ENCODE results near the gene OSM.
"Not testable (repeated sequence)": the region's sequence is repeated elsewhere in the genome, so short reads cannot be mapped to it uniquely, and the experiment has no call there.

Gene OSM

DNA sequence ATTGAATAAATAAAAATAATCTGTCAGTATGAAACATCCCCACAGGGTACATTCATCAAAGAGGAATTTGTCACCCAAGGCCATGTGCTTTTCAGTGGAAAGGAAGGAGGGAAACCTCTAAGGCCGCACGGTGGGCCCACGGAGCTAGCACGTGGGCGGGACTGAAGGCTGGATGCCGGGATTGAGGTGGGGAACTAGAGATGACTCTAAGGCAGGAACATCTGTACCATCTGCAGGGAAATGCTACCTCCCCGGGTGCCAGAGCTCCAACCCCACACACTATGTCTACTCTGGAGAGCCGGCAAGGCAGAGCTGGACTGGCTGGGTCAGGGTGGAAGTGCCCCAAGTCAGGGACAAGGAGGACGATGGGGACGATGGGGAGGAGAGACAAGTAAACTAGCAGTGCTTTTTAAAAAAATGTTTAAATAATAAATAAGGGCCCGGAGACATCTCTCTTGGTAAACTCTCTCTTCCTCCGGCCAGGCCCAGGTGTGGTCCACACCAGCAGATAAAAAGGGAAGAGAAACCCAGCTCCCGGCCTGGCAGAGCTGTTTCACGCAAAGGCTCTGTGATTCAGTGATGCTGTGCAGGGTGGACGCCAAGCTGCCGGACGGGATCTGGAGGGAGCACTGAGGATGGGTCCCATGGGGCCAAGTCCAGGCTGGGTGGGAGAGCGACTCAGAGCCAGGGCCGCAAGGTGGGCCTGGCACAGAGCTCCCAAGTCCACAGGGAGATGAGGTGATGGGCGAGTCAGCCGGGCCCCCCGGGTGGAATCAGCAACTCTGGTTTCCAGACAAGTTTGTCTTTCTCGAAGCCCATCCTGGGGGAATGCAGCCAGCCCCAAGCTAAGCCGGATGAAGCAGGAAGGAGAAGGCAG is 25.9 kb downstream of the OSM start:
- DNase-seq = no peak

DNA sequence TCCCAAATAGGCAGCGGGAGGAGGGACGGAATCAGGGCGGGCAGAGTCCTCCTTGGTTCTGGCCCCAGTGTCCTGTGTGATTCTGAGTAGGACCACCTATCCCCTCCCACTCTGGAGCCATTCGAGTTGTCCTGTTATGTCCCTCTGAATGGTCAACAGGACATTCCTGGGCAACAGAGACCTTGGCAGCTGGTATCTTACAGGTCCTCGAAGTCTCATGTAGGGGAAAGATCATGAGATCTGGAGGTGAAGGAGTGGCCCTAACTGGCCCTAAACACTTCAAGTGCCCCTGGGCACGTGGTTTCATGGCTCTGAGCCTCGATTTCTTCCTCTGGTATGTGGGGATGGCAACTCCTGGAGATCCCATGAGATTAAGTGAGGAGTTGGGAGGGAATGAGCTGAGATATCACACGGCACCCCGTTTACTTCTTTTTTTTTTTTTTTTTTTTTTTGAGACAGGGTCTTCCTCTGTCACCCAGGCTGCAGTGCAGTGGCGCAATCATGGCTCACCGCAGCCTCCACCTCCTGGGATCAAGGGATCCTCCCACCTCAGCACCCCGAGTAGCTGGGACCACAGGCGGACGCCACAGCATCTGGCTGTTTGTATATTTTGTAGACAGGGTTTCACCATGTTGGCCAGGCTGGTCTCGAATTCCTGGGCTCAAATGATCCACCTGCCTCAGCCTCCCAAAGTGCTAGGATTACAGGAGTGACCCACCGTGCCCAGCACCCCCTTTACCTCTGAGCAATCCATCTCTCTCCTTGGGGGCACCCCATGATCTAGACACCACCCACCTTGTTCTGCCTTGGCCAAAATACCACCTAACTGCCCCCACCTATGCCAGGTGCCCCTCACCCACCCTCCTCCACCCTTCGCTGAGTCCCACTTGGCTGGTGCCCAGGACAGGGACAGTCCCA is 26.9 kb downstream of the OSM start:
- no peak for DNase-seq

DNA sequence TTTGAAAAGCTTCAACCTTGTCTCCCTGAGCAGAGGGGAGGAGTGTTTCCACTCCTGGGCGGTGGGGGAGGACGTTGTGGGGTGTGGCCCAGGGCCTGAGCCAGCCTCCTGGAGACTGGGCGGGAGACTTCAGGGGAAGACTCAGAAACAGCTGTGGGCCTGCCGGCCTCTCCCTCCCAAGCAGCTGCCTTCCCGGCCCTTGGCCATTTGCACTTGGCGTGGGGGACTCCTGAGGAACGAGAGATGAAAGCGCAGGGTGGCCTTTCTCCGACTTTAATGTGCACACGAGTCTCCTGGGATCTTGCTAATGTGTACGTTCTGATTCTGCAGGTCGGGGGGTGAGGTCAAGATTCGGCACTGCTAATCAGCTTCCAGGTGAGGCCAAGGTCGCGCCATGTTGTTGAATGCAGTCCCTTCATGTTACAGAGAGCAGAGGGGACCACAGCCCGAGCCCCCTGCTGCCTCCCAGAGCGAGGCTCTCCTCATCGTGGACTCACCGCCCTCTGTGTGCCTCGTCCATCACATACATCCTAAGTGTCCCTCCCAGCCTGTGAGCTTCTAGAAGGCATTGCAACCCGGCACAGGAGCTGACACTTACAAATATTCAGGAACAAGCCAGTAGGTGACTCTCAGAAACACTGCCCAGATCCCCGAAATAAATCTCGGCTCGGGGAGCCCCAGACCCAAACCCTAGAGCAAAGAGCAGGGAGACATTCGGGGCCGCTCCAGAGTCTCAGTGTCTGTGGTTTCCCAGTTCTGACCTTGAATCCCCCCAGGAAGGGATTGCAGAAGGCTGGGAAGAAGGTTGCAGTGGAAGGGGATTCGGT is 27.8 kb downstream of the OSM start:
- DNase-seq = no peak

DNA sequence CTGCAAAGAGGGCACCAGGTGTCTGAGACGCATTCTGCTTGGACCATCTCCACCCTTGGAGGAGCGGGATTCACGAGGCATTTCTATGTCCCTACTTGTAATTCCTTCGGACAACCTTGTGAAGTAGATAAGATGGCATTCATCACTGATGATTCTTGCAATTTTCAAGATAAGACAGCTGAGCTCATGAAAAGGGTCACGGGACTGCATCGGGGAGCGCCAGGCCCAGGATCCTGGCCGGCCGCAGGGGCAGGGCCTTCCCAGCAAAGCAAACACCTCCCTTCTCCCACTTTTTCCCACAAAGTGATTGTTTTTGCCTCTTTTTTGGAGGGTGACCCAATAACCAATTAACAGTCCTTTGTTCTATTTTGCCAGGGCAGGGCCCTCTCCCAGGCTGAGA is 28.5 kb downstream of the OSM start:
- no peak for DNase-seq

DNA sequence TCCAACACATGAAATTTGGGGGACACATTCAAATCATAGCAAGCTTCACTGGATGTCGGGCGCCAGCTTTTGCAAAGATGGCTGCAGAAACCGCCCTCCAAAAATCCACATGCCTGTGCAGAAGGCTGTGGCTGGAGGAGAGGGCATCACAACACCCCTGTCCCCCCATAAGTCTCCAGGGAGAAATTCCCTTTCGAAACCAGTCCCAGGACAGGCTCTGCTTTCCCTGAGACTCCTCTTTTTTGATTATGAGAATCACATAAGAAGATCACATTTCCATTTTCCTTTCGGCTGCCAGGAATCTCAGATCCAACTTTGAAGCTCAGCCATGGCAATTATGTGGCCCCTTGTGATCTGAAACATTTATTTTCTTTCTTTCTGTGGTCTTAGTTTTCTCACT is 29.8 kb downstream of the OSM start:
- no peak for DNase-seq

DNA sequence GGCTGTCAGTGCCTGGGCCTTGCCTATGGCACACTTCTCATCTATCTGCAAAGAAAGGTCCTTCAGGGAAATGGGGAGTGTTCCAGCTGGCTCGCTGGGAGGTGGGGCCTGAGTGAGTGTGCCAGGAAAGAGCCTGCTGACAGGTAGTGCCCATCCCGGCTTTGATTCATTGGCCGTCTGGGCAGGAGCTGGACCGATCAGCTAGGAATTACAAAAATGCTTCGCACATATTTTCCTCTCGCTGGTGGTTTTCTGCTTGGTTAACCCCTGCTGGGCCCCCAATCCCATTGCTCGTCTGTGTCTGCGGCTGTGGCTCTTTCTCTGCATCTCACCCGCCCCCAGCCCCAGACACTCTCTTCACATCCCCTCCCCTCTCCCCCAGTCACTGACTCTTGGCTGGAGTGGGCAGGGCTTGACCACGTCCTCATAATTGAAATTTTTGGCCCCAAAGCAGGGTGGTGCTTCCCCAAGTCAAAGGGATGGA is 30.9 kb downstream of the OSM start:
- peak; percentile 76 for DNase-seq

DNA sequence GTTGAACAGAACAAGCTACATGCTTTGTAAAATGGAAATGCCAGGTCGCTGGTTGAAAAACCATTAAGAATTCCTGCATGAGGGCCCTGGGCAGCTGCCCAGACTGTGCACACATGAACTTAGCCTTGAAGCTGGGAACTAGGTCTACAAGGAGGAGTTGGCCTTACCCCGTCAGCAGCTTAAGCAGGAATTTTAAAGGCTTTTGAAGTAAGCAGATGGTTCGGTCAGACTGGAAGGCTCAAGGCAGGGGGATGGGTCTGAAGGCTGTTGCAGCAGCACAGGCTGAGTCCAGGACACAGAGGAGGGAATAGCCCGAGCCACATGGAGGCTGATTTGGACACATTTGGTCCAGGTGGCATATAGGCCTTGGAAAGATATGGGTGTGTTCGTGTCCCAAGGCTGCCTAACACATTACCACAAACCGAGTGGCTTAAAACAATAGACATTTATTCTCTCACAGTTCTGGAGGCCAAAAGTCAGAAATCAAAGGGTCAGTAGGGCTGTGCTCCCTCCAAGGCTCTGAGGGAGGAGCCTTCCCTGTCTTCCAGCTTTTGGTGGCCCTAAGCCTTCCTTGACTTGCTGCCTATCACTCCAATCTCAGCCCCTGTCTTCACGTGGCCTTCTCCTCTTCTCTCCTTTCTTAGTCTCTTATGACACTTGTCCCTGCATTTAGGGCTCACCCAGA is 31.7 kb downstream of the OSM start:
- no peak for DNase-seq

DNA sequence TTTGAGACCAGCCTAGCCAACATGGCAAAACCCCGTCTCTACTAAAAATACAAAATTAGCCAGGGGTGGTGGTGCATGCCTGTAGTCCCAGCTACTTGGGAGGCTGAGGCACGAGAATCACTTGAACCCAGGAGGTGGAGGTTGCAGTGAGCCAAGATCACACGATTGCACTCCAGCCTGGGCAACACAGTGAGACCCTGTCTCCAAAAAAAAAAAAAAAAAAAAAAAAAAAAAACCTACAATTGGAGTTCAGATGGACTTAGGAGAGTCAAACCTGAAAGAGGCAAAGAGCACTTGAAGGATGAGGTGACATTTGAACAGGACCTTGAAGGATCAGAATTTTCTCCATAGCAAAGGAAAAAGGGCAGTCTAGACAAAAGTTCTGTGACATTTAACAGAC is 32.3 kb downstream of the OSM start:
- DNase-seq = not testable (repeated sequence)

DNA sequence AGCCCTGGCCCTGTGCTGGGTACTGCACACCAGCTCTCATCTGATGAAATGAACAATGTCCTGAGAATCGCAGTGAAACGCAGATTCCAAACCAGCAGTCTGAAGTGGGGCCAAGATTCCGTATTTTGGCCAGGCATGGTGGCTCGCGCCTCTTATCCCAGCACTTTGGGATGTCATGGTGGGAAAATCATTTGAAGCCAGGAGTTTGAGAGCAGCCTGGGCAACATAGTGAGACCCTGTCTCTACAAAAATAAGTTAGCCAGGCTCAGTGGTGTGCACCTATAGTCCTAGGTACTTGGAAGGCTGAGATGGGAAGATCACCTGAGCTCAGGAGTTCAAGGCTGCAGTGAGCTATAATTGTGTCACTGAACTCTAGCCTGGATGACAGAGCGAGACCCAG is 33.1 kb downstream of the OSM start:
- DNase-seq = no peak

DNA sequence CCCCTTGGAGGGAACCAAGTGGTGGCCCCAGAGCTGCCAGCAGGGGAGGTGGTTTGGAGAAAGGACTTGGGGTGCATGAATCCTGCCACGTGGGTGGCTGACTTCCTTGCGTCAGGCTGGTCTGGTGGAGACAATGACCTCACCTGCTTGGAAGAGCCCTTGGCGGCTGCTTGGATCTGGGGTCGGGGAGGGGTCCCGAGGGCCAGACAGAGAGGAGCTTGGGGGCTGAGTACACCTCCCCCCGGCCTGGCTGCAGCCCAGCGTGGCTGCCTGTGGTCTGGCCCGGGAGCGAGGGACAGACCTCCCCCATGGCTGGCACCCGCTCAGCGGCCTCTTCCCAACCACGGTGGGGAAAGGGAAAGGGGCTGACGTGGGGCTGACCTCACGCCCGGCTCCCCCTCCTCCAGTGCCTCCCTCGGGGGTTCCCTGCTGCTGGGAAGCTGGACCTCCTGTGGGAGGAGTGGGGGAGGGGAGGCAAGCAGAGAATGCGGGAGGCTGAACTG is 33.9 kb downstream of the OSM start:
- no peak for DNase-seq

DNA sequence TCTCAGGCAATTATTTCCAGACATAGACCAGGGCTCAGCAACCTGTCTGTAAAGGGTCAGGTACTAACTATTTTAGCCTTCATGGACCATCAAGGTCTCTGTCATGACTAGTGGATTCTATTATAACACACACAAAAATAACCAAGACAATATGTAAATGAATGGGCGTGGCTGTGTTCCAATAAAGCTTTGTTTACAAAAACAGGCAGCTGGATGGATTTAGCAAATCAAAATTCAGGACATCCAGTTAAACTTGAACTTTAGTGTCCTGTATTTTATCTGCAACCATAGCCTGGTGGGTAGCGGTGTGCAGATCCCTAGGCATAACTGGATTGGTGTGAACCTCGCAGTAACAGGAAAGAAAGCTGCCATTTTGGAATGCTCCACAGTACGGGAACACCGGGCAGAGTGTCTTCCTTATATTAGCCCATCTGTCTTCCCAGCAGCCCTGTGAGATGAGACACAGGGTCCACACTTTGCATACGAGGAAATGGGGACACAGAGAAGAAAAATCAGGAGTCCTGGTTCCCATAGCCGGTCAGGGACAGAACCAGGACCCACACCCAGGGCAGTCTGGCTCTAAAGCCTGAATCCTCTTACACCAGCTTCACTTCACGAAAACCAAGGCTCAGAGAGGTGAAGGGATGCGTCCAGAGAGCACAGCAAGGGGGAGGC is 35.7 kb downstream of the OSM start:
- DNase-seq = no peak

DNA sequence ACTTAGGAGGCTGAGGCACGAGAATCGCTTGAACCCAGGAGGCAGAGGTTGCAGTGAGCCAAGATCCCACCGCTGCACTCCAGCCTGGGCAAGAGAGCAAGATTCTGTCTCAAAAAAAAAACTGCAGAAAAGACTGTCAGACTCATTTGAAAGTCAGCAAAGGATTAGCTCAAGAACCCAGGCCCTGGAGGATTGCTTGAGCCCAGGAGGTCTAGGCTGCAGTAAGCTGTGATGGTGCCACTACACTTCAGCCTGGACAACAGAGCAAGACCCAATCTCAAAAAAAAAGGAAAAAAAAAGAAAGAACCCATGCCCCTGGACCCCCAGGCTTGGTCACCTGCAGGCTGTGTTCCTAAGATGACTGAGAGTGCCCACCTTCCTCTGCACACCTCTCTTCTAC is 36.3 kb downstream of the OSM start:
- DNase-seq = no peak

DNA sequence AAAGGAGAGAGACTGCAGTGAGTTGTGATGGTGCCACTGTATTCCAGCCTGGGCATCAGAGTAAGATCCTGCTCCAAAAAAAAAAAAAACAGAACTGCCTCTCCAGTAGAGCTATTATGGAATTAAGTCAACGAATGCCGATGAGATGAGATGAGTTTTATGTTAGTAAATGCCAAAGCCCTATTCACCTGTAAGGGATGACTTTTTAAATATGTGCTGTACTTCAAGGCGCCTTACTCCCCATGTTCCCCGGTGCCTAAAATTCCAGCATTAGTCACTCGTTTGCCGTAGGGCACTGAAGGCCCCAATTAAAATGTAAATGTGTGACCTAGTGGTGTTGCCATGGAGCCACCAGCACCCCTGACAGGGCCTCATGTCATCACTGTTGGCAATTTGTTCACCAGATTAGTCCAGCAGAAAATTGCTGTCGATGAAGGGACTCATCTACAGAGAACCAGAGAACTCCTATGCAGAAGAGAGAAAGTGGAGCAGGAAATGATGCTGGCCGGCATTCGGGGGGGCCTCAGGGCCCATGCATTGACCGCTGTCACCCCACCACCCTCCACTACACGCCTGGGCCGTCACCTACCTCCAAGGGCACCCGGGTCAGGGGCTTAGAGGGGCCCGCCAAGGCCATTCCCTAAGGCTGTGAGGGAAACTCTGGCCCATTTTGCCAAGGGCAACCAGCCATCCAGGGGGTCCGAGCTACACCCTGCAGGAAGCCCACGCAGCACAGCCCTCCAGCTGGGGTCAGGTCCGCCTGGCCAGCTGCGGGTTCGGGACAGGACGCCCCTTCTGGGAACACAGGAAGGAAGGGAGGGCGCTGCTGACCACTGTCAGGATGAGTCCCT is 37.9 kb downstream of the OSM start:
- peak; percentile 67 for DNase-seq

DNA sequence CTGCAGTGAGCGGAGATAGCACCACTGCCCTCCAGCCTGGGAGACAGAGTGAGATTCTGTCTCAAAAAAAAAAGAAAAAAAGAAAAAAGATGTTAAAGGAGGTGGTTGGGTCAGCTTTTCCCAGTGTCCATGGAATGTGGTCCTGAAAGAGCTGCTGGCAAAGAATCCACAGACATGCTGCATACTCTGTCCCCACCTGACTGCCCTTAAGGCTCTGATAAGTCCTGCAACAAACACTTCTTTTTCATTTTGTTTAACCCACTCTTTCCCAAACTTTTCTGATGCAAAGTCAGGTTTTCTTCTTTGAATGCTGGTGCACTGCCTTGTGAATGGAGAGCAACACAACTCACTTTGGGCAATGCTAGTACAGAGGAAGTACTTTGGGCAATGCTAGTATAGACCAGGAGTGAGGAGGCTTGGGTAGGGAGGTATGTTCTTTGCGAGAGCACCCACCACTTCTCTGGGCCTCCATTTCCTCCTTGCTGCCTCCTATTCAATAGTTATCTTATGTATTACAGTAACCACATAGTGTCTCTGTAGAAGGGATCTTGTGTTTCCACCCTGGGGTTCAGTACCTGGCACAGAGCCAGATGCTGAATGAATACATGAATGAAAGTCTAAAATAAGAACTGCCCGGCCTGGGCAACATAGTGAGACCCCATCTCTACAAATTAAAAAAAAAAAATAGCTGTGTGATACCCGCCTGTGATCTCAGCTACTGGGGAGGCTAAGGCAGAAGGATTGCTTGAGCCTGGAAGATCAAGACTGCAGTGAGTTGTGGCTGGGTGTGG is 39.0 kb downstream of the OSM start:
- DNase-seq = no peak

DNA sequence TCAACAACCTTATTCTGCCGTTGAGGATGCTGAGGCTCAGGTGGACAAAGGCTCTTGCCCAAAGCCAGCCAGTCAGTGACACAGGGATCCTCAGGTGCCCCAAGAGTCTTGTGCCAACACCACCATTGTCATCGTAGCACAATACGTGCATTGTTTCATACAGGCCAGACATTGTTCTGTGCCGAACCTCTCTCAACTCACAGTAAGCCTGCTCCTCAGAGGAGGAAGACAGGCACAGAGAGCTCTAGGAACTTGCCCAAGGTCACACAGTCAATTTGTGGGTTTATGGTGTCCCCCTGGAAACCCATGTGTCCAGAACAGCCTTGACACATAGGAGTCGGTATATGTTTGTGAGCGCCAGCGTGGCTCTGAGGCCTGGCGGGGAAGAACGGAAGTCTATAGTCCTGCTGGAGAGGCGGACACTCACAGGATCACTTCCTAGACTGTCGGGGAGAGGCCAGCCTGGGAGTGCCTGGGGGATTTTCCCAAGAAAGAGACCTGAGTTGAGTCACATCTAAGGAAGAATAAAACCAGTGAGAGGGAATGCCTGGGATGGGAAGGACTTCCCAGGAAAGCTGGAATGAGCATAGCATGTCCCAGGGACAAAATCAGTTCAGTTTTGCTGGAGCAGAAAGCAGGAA is 40.3 kb downstream of the OSM start:
- DNase-seq = peak; percentile 25

DNA sequence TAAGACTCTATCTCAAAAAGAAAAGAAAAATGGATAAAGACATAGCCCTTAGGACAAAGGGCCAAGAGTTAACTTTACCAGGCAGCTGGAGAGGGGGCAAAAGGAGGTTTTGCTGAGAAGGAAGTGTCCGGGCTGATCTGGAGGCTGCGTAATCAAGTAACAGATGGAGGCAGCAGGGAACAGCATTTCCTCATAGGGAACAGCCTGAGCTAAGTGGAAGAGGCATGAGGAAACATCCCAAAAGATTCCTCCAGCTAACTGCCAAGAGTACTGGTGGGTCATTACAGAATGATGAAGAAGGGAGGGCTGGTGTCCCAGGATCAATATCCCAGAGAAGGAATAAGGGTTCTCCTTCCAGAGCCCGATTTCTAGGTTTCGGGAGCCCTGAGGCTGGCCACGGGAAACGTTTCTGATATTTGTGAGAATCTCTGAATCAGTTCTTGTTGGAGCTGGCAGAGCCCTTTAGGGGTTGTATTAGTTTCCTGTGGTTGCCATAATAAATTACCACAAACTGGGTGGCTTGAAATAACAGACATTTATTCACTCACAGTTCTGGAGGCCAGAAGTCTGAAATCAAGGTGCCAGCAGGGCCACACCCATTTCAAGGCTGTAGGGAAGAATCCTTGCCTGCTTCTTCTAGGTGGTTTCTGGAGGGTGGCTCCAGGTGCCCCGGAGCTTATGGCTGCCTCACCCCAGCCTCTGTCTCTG is 41.3 kb downstream of the OSM start:
- DNase-seq = no peak

DNA sequence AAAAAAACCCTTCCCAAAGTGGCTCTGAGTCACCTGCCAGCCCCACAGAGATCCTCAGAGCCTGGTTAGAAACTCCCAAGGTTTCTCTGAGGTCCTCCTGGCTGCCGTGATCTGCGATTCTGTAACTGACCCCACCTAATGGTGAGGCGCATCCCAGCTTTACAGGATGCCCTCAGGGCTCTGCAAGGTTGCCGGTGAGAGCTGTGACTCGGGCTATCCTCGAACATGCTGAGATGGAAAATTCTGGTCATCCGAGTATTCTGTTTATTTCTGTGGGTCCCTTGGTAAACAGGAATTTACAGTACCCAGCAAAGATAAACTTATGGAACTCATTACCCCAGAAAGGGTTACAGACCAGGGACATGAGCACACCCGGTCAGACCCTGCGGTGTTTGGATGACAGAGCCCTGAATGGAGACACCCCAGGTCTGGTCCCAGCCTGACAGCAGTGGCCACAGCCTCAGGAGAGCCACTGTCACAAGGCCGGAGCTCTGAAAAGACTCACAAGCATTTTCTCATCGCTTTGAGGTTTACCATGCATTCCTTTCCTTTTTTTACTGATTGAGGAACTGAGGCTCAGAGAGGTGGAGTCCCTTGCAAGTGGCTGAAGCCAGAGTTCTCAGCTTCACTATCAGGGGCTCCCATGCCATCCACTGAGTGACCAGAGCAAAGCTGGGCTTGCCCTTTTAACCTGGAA is 42.3 kb downstream of the OSM start:
- DNase-seq = peak; percentile 47

DNA sequence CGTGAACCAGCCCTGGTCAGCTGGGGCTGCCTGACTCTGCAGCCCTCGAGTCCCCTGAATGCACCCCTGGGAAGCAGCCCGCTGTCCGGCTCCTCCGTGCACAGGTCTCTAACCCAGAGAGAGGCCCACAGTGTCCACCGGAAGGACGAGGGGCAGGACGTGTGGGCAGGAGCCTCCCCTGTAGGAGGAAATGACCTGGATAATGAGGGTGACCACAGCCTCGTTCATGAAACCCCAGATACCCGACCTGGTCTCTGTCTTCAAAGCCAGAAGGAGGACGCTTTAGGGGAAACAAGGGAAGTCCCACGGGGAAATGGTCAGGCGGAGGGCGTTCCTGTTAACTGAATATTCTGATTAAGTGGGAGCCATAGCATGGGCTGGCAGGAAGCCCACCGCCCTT is 43.3 kb downstream of the OSM start:
- DNase-seq = no peak
